ENCODE results near the gene SHISAL1.

The SHISAL1 gene

DNA sequence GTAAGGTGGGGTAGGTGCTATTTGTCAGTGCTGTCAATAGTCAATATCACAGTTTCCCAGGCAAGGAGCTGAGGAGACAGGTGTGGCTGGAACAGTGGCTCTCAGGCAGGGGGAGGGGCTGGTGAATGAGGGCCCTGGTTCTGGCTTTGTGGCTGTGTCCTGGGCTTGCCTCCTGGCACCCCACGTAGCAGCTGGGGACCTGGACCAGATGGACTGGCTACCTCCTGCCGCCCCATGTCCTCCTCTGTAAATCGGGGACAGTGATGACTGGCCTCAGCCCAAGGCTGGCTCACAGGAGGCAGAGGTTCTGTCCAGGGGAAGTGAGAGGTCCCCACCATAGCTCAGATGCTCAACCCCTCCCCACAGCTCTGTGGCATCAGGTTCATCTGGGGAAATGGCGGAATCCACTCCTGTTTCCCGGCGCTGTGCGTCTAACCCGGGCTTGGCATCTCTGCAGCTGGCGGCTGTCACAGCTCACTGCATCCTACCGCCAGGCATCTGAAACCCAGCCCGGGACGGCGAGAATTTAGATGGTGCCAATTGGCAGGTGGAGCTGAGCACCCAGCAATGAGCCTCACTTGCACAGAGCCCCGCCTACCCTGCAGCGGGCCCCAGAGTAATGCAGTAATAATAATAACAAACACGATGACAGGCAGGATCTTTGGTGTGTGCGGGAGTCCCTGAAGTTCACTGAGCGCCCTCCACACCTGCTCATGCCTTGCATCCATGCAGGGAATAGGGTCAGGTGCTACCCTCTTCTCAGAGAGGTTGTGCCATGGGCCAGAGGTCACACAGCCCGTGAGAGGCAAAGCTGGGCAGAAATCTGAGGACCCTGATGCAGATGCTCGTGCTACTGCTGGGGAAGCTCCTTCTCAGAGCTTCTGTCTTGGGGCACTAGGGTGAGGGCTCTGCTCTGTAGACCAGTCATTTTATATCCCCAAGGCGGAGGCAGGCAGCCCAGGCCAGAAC is 27.8 kb upstream of the SHISAL1 start:
- Histone ChIP-seq H3K36me3 (replicated peaks; ENCODE audit: insufficient read depth, low read length) (no peaks in the 10 kb centered on the region), H3K9me3 (replicated peaks; ENCODE audit: insufficient read depth, low read length) (no peaks in the 10 kb centered on the region), H3K4me3 (ENCODE audit: low read length) (no peak overlapping the region), H3K4me2 (ENCODE audit: low read depth, low read length) (no peak overlapping the region), H4K20me1 (ENCODE audit: insufficient read depth, low read length) (no peaks in the 10 kb centered on the region), H3K27ac (ENCODE audit: low read length) (no peak overlapping the region), H3F3A (ENCODE audit: insufficient read depth, low read length) (no peaks in the 10 kb centered on the region), H2AFZ (ENCODE audit: low read length) (no peak overlapping the region), H3K9me2 (replicated peaks; ENCODE audit: insufficient read depth, low read length) (no peaks in the 10 kb centered on the region), H3K79me2 (ENCODE audit: low read length) (no peaks in the 10 kb centered on the region), H3K9ac (ENCODE audit: low read length) (no peak overlapping the region), H3K4me1 (ENCODE audit: low read length) (peaks cover 19% of the 10 kb centered on the region), H3K27me3 (replicated peaks; ENCODE audit: insufficient read depth, low read length) (peaks cover 79% of the 10 kb centered on the region)
- no peak for DNase-seq
- TF ChIP-seq, protein P1, sequence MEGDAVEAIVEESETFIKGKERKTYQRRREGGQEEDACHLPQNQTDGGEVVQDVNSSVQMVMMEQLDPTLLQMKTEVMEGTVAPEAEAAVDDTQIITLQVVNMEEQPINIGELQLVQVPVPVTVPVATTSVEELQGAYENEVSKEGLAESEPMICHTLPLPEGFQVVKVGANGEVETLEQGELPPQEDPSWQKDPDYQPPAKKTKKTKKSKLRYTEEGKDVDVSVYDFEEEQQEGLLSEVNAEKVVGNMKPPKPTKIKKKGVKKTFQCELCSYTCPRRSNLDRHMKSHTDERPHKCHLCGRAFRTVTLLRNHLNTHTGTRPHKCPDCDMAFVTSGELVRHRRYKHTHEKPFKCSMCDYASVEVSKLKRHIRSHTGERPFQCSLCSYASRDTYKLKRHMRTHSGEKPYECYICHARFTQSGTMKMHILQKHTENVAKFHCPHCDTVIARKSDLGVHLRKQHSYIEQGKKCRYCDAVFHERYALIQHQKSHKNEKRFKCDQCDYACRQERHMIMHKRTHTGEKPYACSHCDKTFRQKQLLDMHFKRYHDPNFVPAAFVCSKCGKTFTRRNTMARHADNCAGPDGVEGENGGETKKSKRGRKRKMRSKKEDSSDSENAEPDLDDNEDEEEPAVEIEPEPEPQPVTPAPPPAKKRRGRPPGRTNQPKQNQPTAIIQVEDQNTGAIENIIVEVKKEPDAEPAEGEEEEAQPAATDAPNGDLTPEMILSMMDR (IDR thresholded peaks at IDR 0.05; ENCODE audit: low read length) = no peak

DNA sequence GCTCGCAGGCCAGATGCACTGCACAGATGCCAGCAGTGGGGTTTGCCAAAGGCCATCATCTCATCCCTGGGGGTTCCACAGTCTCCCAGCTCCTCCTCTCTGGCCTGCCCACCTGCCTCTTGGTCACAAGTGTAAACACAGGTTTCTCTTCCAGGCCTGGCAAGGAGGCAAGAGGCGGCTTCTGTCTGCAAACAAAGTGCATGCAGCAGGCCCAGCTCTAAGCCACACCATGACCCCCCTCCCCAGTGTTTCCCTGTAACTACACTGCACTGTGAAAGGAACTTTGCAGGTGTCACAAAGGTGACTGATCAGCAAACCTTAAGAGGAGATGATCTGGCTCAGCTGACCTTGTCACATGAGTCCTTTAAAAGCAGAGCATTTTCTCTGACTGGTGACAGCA is 26.2 kb upstream of the SHISAL1 start:
- no peaks in the 10 kb centered on the region for H3K36me3 ChIP-seq (replicated peaks; ENCODE audit: insufficient read depth, low read length)
- TF ChIP-seq EZH2phosphoT487 (IDR thresholded peaks at IDR 0.05; ENCODE audit: low read length) (no peak), EZH2 (optimal IDR thresholded peaks at IDR 0.05; ENCODE audit: low read depth, low read length) (no peak)
- TF ChIP-seq, protein P1 (IDR thresholded peaks at IDR 0.05; ENCODE audit: low read length) = no peak
- H2AFZ ChIP-seq (ENCODE audit: low read length) = peak overlapping the region; percentile 7; the same call in 1 of the 2 replicates
- H3K27ac ChIP-seq (ENCODE audit: low read length) = peak overlapping the region; percentile 17; the same call in 1 of the 2 replicates
- DNase-seq = peak; percentile 48
- H4K20me1 ChIP-seq (ENCODE audit: insufficient read depth, low read length) = no peaks in the 10 kb centered on the region
- H3K9me3 ChIP-seq (replicated peaks; ENCODE audit: insufficient read depth, low read length) = no peaks in the 10 kb centered on the region
- H3K4me1 ChIP-seq (ENCODE audit: low read length) = peaks cover 19% of the 10 kb centered on the region
- H3K9ac ChIP-seq (ENCODE audit: low read length) = no peak overlapping the region
- H3K9me2 ChIP-seq (replicated peaks; ENCODE audit: insufficient read depth, low read length) = no peaks in the 10 kb centered on the region
- no peak overlapping the region for H3K4me3 ChIP-seq (ENCODE audit: low read length)
- no peaks in the 10 kb centered on the region for H3K79me2 ChIP-seq (ENCODE audit: low read length)
- no peaks in the 10 kb centered on the region for H3F3A ChIP-seq (ENCODE audit: insufficient read depth, low read length)
- peaks cover 65% of the 10 kb centered on the region for H3K27me3 ChIP-seq (replicated peaks; ENCODE audit: insufficient read depth, low read length)
- H3K4me2 ChIP-seq (ENCODE audit: low read depth, low read length) = no peak overlapping the region

DNA sequence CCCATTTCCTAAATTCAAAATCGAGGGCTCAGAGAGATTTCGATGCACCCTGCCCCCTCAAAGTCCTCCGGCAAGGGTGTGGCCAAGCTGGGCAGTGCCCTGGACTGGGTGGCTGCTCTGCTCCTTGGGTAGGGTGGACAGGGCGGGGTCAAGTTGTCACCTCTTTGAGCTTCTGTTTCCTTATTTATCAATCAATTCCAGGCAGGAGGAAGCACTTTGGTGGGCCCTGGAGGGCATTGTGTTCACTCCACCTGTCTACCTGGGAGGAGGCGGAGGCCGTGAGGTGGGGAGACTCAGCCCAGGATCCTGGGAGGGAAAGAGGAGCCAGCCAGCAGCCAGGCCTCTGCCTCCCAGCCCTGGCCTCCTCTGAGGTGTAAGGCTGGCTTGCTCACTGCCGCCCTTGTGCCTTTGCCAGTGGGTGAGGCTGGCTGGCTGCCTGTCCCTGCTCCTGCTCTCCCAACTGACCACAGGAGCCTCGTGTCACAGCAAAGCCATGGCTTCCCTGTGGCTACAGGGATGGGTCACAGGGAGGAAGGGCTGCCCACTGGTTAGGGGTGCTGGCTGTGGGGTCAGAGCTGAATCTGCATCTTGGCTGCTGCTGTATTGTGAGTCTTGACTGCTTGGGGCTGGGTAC is 25.5 kb upstream of the SHISAL1 start:
- H3K4me2 ChIP-seq (ENCODE audit: low read depth, low read length) = no peak overlapping the region
- no peak overlapping the region for H3K4me3 ChIP-seq (ENCODE audit: low read length)
- H4K20me1 ChIP-seq (ENCODE audit: insufficient read depth, low read length) = no peaks in the 10 kb centered on the region
- no peak for TF ChIP-seq EZH2 (optimal IDR thresholded peaks at IDR 0.05; ENCODE audit: low read depth, low read length)
- TF ChIP-seq, protein P1 (IDR thresholded peaks at IDR 0.05; ENCODE audit: low read length) = no peak
- TF ChIP-seq EZH2phosphoT487 (IDR thresholded peaks at IDR 0.05; ENCODE audit: low read length) = no peak
- peaks cover 19% of the 10 kb centered on the region for H3K4me1 ChIP-seq (ENCODE audit: low read length)
- H3K9me2 ChIP-seq (replicated peaks; ENCODE audit: insufficient read depth, low read length) = no peaks in the 10 kb centered on the region
- H3K9me3 ChIP-seq (replicated peaks; ENCODE audit: insufficient read depth, low read length) = no peaks in the 10 kb centered on the region
- H3F3A ChIP-seq (ENCODE audit: insufficient read depth, low read length) = no peaks in the 10 kb centered on the region
- no peaks in the 10 kb centered on the region for H3K79me2 ChIP-seq (ENCODE audit: low read length)
- no peak overlapping the region for H3K9ac ChIP-seq (ENCODE audit: low read length)
- no peak overlapping the region for H2AFZ ChIP-seq (ENCODE audit: low read length)
- H3K27ac ChIP-seq (ENCODE audit: low read length) = no peak overlapping the region; the same call in 1 of the 2 replicates
- peaks cover 65% of the 10 kb centered on the region for H3K27me3 ChIP-seq (replicated peaks; ENCODE audit: insufficient read depth, low read length)
- no peak for DNase-seq
- no peaks in the 10 kb centered on the region for H3K36me3 ChIP-seq (replicated peaks; ENCODE audit: insufficient read depth, low read length)
